Neural cell (in vitro differentiated cells): ENCODE data around the gene ILK. TPM values are rescaled to one million over a fixed set of nuclear protein-coding genes. Genes with fewer than 3 reads are reported as not detected.

Source experiments
- H2AFZ ChIP-seq: fragments of 200-600, 300-800 bp; sonication (generic), shearing (Covaris generic); 2 replicates; pipeline ENCODE4 v1.6.0; 2014; ENCODE audit warnings: low read depth, mild to moderate bottlenecking, antibody characterized with exemption, low read length, moderate library complexity
- H3F3A ChIP-seq: fragments of 200-600 bp; shearing (Covaris generic); 2 replicates; pipeline ENCODE4 v1.6.1; 2016; ENCODE audit warnings: mild to moderate bottlenecking, moderate library complexity, mixed read lengths, antibody characterized with exemption, low read length; ENCODE audit not compliant: insufficient read depth, poor library complexity, severe bottlenecking
- H3K27ac ChIP-seq: fragments of 200-600, 300-800 bp; sonication (generic), shearing (Covaris generic); 2 replicates; pipeline ENCODE4 v1.5.1; 2014; ENCODE audit warnings: mild to moderate bottlenecking, low read length, moderate library complexity
- H3K27me3 ChIP-seq: fragments of 300-800, 200-600 bp; sonication (generic), shearing (Covaris generic); 2 replicates; pipeline ENCODE4 v1.6.0; 2014; ENCODE audit warnings: mild to moderate bottlenecking, low read depth, low read length, moderate library complexity; ENCODE audit not compliant: insufficient read depth
- H3K36me3 ChIP-seq: fragments of 300-800, 200-600 bp; sonication (generic), shearing (Covaris generic); 2 replicates; pipeline ENCODE4 v1.5.1; 2014; ENCODE audit warnings: mild to moderate bottlenecking, antibody characterized with exemption, low read length, moderate library complexity; ENCODE audit not compliant: insufficient read depth
- H3K4me2 ChIP-seq: fragments of 300-800, 200-600 bp; sonication (generic), shearing (Covaris generic); 2 replicates; pipeline ENCODE4 v1.6.0; 2014; ENCODE audit warnings: mild to moderate bottlenecking, low read length
- H3K4me3 ChIP-seq: fragments of 300-800, 200-600 bp; sonication (generic), shearing (Covaris generic); 2 replicates; pipeline ENCODE4 v1.5.1; 2014; ENCODE audit warnings: mild to moderate bottlenecking, low read length, moderate library complexity
- H3K79me2 ChIP-seq: fragments of 200-600 bp; shearing (Covaris generic); replicated peaks from 2 replicates; pipeline ENCODE4 v1.6.0; 2014; ENCODE audit warnings: mild to moderate bottlenecking, low read length, moderate library complexity; ENCODE audit not compliant: insufficient read depth
- H3K9ac ChIP-seq: fragments of 300-800, 200-600 bp; sonication (generic), shearing (Covaris generic); 2 replicates; pipeline ENCODE4 v1.6.1; 2016; ENCODE audit warnings: mild to moderate bottlenecking, low read length, mixed read lengths
- H3K9me2 ChIP-seq: fragments of 200-600 bp; shearing (Covaris generic); 2 replicates; pipeline ENCODE4 v1.6.1; 2016; ENCODE audit warnings: mild to moderate bottlenecking, low read length, mixed read lengths; ENCODE audit not compliant: insufficient read depth
- H3K9me3 ChIP-seq: fragments of 200-600, 300-800 bp; sonication (generic), shearing (Covaris generic); 2 replicates; pipeline ENCODE4 v1.6.1; 2016; ENCODE audit warnings: mild to moderate bottlenecking, mixed run types, low read length, moderate library complexity, mixed read lengths
- H4K20me1 ChIP-seq: fragments of 200-600 bp; shearing (Covaris generic); 2 replicates; pipeline ENCODE4 v1.6.1; 2016; ENCODE audit warnings: mild to moderate bottlenecking, mixed run types; ENCODE audit not compliant: insufficient read depth
- EP300 ChIP-seq: fragments of 450-650 bp; conservative IDR thresholded peaks from 2 replicates; pipeline ENCODE4 v1.6.1; 2014; ENCODE audit warnings: antibody characterized with exemption, mild to moderate bottlenecking, moderate library complexity; ENCODE audit not compliant: poor library complexity, severe bottlenecking
- EZH2 ChIP-seq: fragments of 200-600, 300-800 bp; shearing (Covaris generic), sonication (generic); IDR thresholded peaks from 2 replicates; pipeline ENCODE4 v1.6.1; 2014; ENCODE audit warnings: antibody characterized with exemption, low read length, borderline replicate concordance, mild to moderate bottlenecking; ENCODE audit not compliant: insufficient read depth, poor library complexity, severe bottlenecking
- MXI1 ChIP-seq: fragments of 450-650 bp; conservative IDR thresholded peaks from 2 replicates; pipeline ENCODE4 v1.6.1; 2014; ENCODE audit warnings: antibody characterized with exemption, mild to moderate bottlenecking; ENCODE audit not compliant: poor library complexity, severe bottlenecking
- POLR2AphosphoS5 ChIP-seq: IDR thresholded peaks from 2 replicates; pipeline ENCODE4 v1.6.1; 2012
- RAD21 ChIP-seq: fragments of 450-650 bp; conservative IDR thresholded peaks from 2 replicates; pipeline ENCODE4 v1.6.1; 2014; ENCODE audit warnings: antibody characterized with exemption, mild to moderate bottlenecking, moderate library complexity
- SMC3 ChIP-seq: fragments of 450-650 bp; conservative IDR thresholded peaks from 2 replicates; pipeline ENCODE4 v1.6.1; 2014; ENCODE audit warnings: antibody characterized with exemption, mild to moderate bottlenecking, moderate library complexity; ENCODE audit not compliant: poor library complexity
- TAF1 ChIP-seq: IDR thresholded peaks from 2 replicates; pipeline ENCODE4 v1.6.1; 2012; ENCODE audit warnings: low read depth
- polyA plus RNA-seq: library from polyadenylated mRNA; depleted of rRNA; stranded (reverse); fragments of >200 nt; gene quantifications from 2 replicates; pipeline ENCODE4 v1.2.3, GENCODE V29; 2014
- TF ChIP-seq, protein P1 (sequence below): fragments of 450-650 bp; IDR thresholded peaks from 2 replicates; pipeline ENCODE4 v1.5.1; 2014; ENCODE audit warnings: antibody characterized with exemption, mild to moderate bottlenecking, moderate library complexity; ENCODE audit not compliant: poor library complexity, severe bottlenecking
- TF ChIP-seq, protein P2 (sequence below): IDR thresholded peaks from 2 replicates; pipeline ENCODE4 v1.6.1; 2012; ENCODE audit warnings: borderline replicate concordance

Gene ILK
- polyA plus RNA-seq, 1 donor from 2014 or later, result 68.8 TPM

DNA sequence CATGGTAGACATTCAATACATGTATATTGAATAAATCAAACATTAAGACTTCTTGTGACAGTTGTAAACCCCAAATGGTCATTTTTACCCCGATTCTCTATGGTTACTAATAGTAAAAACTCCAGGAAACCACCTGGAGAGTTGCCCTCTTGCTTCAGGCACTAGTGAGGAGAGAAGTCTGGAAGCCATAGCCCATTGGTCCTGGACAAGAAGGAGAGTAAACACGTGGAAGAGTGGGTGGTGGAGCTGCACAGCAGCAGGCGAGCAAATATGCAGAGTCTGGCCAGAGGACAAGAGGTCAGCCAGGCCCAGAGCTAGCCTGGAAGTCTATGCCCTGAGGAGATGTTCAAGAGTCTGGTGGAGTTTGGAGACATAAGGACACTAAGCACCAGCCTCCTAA is 34.3 kb downstream of the ILK start:
- Histone ChIP-seq H3K4me2 (no peak overlapping the region), H3K9me2 (no peaks in the 10 kb centered on the region), H3K36me3 (no peaks in the 10 kb centered on the region), H3K9ac (no peak overlapping the region), H3K27me3 (no peaks in the 10 kb centered on the region), H2AFZ (no peak overlapping the region), H4K20me1 (peaks cover 75% of the 10 kb centered on the region), H3F3A (no peaks in the 10 kb centered on the region), H3K79me2 (peaks cover 49% of the 10 kb centered on the region), H3K27ac (no peak overlapping the region), H3K9me3 (no peaks in the 10 kb centered on the region), H3K4me3 (no peak overlapping the region)
- no peak for TF ChIP-seq RAD21
- TF ChIP-seq, protein P1, sequence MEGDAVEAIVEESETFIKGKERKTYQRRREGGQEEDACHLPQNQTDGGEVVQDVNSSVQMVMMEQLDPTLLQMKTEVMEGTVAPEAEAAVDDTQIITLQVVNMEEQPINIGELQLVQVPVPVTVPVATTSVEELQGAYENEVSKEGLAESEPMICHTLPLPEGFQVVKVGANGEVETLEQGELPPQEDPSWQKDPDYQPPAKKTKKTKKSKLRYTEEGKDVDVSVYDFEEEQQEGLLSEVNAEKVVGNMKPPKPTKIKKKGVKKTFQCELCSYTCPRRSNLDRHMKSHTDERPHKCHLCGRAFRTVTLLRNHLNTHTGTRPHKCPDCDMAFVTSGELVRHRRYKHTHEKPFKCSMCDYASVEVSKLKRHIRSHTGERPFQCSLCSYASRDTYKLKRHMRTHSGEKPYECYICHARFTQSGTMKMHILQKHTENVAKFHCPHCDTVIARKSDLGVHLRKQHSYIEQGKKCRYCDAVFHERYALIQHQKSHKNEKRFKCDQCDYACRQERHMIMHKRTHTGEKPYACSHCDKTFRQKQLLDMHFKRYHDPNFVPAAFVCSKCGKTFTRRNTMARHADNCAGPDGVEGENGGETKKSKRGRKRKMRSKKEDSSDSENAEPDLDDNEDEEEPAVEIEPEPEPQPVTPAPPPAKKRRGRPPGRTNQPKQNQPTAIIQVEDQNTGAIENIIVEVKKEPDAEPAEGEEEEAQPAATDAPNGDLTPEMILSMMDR, result no peak
- TF ChIP-seq EP300, result no peak
- TF ChIP-seq EZH2, result no peak
- no peak for TF ChIP-seq MXI1
- no peak for TF ChIP-seq SMC3
- TF ChIP-seq TAF1, result no peak
- TF ChIP-seq, protein P2, sequence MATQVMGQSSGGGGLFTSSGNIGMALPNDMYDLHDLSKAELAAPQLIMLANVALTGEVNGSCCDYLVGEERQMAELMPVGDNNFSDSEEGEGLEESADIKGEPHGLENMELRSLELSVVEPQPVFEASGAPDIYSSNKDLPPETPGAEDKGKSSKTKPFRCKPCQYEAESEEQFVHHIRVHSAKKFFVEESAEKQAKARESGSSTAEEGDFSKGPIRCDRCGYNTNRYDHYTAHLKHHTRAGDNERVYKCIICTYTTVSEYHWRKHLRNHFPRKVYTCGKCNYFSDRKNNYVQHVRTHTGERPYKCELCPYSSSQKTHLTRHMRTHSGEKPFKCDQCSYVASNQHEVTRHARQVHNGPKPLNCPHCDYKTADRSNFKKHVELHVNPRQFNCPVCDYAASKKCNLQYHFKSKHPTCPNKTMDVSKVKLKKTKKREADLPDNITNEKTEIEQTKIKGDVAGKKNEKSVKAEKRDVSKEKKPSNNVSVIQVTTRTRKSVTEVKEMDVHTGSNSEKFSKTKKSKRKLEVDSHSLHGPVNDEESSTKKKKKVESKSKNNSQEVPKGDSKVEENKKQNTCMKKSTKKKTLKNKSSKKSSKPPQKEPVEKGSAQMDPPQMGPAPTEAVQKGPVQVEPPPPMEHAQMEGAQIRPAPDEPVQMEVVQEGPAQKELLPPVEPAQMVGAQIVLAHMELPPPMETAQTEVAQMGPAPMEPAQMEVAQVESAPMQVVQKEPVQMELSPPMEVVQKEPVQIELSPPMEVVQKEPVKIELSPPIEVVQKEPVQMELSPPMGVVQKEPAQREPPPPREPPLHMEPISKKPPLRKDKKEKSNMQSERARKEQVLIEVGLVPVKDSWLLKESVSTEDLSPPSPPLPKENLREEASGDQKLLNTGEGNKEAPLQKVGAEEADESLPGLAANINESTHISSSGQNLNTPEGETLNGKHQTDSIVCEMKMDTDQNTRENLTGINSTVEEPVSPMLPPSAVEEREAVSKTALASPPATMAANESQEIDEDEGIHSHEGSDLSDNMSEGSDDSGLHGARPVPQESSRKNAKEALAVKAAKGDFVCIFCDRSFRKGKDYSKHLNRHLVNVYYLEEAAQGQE, result no peak
- no peak for TF ChIP-seq POLR2AphosphoS5

DNA sequence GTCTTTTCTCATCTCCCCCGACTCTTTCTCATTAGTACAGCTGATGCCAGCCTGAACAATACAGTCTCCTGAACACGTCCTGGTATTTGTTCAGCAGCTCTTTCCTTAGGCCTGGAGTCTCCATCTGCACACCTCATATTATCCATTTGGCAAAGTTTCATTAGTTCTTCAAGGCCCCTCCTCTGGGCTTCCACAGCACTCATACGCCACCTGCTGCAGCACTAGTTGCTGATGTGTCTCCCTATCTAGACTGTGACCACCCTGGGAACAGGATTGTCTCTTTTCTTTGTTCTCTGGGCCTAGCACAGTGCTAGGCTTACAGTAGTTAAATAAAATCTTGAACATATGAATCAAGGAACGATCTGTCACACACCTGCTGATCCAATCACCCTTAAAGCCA is 34.9 kb downstream of the ILK start:
- TF ChIP-seq EZH2, result no peak
- no peak for TF ChIP-seq MXI1
- no peak for TF ChIP-seq EP300
- TF ChIP-seq POLR2AphosphoS5, result no peak
- TF ChIP-seq RAD21, result no peak
- TF ChIP-seq, protein P2, result no peak
- TF ChIP-seq, protein P1, result no peak
- TF ChIP-seq TAF1, result no peak
- TF ChIP-seq SMC3, result no peak
- Histone ChIP-seq H3K4me3 (no peak overlapping the region), H3K79me2 (peaks cover 53% of the 10 kb centered on the region), H3K27ac (no peak overlapping the region), H4K20me1 (peaks cover 80% of the 10 kb centered on the region), H3K9me3 (no peaks in the 10 kb centered on the region), H3K9ac (no peak overlapping the region), H3F3A (no peaks in the 10 kb centered on the region), H3K9me2 (no peaks in the 10 kb centered on the region), H3K4me2 (no peak overlapping the region), H2AFZ (no peak overlapping the region), H3K36me3 (no peaks in the 10 kb centered on the region), H3K27me3 (no peaks in the 10 kb centered on the region)
